IPS-20b (cell line): ENCODE data around the gene BARX2.

Experiments used
- H3K27ac ChIP-seq: one replicate; pipeline ENCODE4 v1.5.1; 2013; ENCODE audit warnings: low read length
- H3K27me3 ChIP-seq: 2 replicates; pipeline ENCODE4 v1.6.1; 2013; ENCODE audit warnings: mild to moderate bottlenecking, low read length, inconsistent platforms; ENCODE audit not compliant: insufficient read depth
- H3K36me3 ChIP-seq: 2 replicates; pipeline ENCODE4 v1.6.1; 2013; ENCODE audit warnings: low read depth, mild to moderate bottlenecking, inconsistent platforms, low read length, moderate library complexity; ENCODE audit not compliant: insufficient read depth
- H3K4me1 ChIP-seq: 2 replicates; pipeline ENCODE4 v1.6.1; 2013; ENCODE audit warnings: mild to moderate bottlenecking, control low read depth, inconsistent platforms, low read length, moderate library complexity; ENCODE audit not compliant: insufficient read depth
- H3K4me3 ChIP-seq: 2 replicates; pipeline ENCODE4 v1.5.1; 2013; ENCODE audit warnings: mild to moderate bottlenecking, low read length, inconsistent platforms
- H3K9ac ChIP-seq: 2 replicates; pipeline ENCODE4 v1.6.1; 2013; ENCODE audit warnings: low read depth, mild to moderate bottlenecking, inconsistent platforms, low read length, moderate library complexity
- H3K9me3 ChIP-seq: 2 replicates; pipeline ENCODE4 v1.6.1; 2013; ENCODE audit warnings: mild to moderate bottlenecking, low read depth, low read length, inconsistent platforms; ENCODE audit not compliant: insufficient read depth

Gene BARX2

DNA sequence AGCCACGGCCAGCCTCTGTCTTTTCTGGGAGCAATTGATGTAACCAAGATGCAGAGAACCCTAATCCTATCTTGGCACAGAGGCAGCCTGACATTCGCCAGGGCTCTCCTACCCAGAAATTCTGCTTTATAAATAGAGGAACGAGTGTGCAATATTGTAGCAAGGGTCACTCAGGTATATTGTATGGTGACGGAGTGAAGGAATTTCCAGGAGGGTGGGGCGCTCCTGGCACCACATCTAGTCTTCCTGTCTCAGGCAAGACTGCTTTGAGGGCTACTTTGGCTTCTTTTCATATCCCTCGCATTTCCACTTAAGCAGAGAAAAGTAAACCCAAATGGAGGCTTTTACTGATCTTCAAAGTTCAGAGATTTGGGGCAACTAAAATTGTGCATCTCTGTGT is 114.4 kb downstream of the BARX2 start:
- Histone ChIP-seq H3K4me3 (no peak overlapping the region), H3K9me3 (no peaks in the 10 kb centered on the region; the same call in 1 of the 2 replicates), H3K9ac (no peak overlapping the region), H3K27me3 (no peaks in the 10 kb centered on the region), H3K4me1 (no peaks in the 10 kb centered on the region), H3K36me3 (no peaks in the 10 kb centered on the region), H3K27ac (no peak overlapping the region)

DNA sequence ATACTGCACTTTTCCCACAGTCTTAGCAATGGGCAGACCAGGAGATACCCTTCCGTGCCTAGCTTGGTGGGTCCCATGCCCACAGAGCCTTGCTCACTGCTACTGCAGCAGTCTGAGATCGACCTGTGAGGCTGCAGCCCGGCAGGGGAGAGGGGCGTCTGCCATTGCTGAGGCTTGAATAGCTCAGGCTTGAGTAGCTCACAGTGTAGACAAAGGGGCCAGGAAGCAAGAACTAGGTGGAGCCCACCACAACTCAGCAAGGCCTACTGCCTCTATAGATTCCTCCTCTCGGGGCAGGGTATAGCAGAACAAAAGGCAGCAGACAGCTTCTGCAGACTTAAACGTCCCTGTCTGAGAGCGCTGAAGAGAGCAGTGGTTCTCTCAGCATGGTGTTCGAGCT is 118.1 kb downstream of the BARX2 start:
- no peaks in the 10 kb centered on the region for H3K27me3 ChIP-seq

More for the DNA sequence above, 118.1 kb downstream of the BARX2 start:
- no peaks in the 10 kb centered on the region for H3K36me3 ChIP-seq
- no peak overlapping the region for H3K9ac ChIP-seq
- no peaks in the 10 kb centered on the region; the same call in 1 of the 2 replicates for H3K9me3 ChIP-seq
- H3K27ac ChIP-seq = no peak overlapping the region
- H3K4me1 ChIP-seq = no peaks in the 10 kb centered on the region
- no peak overlapping the region for H3K4me3 ChIP-seq
